ENCODE results near the gene ELP4. TPM values are rescaled to one million over a fixed set of nuclear protein-coding genes. Genes with fewer than 3 reads are reported as not detected.

ELP4 gene
- total and polyA plus RNA-seq, 2 experiments from 2014 or later, result 12.3 to 25.1 TPM

DNA sequence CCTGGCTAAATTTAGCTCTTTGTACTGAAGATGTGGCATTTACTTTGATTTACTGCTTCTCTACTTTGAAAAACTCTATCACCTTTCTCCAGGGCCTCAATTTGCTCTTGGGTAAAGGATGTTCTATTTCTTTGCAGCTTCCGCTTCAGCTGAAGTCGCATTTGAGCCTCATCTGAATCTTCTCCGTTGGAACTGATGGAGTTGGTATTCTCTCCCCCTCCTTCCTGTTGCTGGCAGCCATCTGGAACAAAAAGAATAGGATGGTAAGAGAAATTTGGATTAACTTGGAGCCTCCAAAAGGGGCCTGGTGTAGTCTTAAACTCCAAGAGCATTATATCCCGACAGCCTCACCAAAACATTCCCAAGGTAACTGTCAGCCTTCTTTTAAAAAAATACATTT is 285.0 kb downstream of the ELP4 start:
- no peaks in the 10 kb centered on the region for H3K36me3 ChIP-seq (replicated peaks; ENCODE audit: insufficient read depth, low read depth)
- H3K27me3 ChIP-seq, result peaks cover 83% of the 10 kb centered on the region
- no peak overlapping the region for H2AFZ ChIP-seq
- no peak overlapping the region for H3K27ac ChIP-seq
- no peaks in the 10 kb centered on the region for H3K79me2 ChIP-seq
- no peak overlapping the region for H3K4me2 ChIP-seq
- H3K4me1 ChIP-seq (ENCODE audit: insufficient read depth), result peaks cover 12% of the 10 kb centered on the region
- no peak for TF ChIP-seq EZH2phosphoT487 (IDR thresholded peaks at IDR 0.05; ENCODE audit: low read depth, severe bottlenecking, unreplicated experiment)
- TF ChIP-seq, protein P1, sequence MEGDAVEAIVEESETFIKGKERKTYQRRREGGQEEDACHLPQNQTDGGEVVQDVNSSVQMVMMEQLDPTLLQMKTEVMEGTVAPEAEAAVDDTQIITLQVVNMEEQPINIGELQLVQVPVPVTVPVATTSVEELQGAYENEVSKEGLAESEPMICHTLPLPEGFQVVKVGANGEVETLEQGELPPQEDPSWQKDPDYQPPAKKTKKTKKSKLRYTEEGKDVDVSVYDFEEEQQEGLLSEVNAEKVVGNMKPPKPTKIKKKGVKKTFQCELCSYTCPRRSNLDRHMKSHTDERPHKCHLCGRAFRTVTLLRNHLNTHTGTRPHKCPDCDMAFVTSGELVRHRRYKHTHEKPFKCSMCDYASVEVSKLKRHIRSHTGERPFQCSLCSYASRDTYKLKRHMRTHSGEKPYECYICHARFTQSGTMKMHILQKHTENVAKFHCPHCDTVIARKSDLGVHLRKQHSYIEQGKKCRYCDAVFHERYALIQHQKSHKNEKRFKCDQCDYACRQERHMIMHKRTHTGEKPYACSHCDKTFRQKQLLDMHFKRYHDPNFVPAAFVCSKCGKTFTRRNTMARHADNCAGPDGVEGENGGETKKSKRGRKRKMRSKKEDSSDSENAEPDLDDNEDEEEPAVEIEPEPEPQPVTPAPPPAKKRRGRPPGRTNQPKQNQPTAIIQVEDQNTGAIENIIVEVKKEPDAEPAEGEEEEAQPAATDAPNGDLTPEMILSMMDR (IDR thresholded peaks at IDR 0.05; ENCODE audit: poor library complexity), result no peak
- no peak for TF ChIP-seq EZH2 (IDR thresholded peaks at IDR 0.05; ENCODE audit: borderline replicate concordance)
- no peak for DNase-seq (ENCODE audit: low spot score)
- no peaks in the 10 kb centered on the region for H3K9me2 ChIP-seq (replicated peaks; ENCODE audit: insufficient read depth)
- no peak overlapping the region for H3K4me3 ChIP-seq
- H4K20me1 ChIP-seq (ENCODE audit: insufficient read depth, poor library complexity, severe bottlenecking), result no peaks in the 10 kb centered on the region
- WGBS (ENCODE audit: low lambda C conversion rate, missing lambda C conversion rate), result 73% methylated on average over 4 of the region's 4 CpGs
- H3K9me3 ChIP-seq (ENCODE audit: low read depth), result no peaks in the 10 kb centered on the region

DNA sequence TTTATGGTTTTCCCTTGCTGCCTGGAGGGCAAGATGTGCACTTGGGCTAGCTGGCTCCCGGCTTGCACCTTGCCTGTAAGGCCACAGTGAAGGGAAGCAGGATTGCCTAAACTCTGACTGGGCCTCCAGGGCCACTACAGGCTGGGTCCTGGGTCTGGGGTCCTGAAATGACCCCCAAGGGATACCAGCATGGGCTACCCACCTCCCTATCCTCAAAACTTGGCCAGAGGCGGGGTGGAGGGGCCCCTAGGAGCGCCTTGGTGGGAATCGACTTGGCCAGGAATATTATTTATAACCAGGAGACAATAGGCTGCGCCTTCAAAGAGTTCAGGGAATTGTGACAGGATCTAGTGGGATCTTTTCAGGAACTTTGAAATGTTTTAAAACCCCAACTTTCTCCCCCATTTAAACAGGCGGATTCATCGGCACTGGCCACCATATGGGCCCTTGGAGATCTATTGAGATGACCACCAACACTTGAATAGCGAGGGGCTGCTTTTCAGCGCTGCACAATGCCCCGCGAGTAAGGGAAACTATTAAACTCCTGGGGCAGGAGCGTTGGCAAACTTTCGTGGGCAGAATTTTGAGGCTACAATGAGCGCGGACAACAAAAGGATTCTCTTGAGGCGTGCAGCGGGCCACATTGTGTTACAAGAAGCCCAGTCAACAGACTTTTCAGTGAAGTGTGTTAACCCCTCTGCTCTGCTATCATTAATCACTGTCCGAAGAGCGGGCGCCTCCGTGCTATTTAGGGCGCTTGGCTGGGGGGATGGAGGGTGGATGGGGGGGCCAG is 286.3 kb downstream of the ELP4 start:
- Histone ChIP-seq H3K36me3 (replicated peaks; ENCODE audit: insufficient read depth, low read depth) (no peaks in the 10 kb centered on the region), H3K9me3 (ENCODE audit: low read depth) (no peaks in the 10 kb centered on the region), H2AFZ (no peak overlapping the region), H3K79me2 (no peaks in the 10 kb centered on the region), H4K20me1 (ENCODE audit: insufficient read depth, poor library complexity, severe bottlenecking) (no peaks in the 10 kb centered on the region), H3K4me2 (no peak overlapping the region), H3K9me2 (replicated peaks; ENCODE audit: insufficient read depth) (no peaks in the 10 kb centered on the region), H3K4me3 (no peak overlapping the region), H3K27ac (no peak overlapping the region), H3K4me1 (ENCODE audit: insufficient read depth) (peaks cover 12% of the 10 kb centered on the region), H3K27me3 (peaks cover 93% of the 10 kb centered on the region)
- no peak for DNase-seq (ENCODE audit: low spot score)
- no peak for TF ChIP-seq EZH2 (IDR thresholded peaks at IDR 0.05; ENCODE audit: borderline replicate concordance)
- TF ChIP-seq, protein P1 (IDR thresholded peaks at IDR 0.05; ENCODE audit: poor library complexity), result no peak
- WGBS (ENCODE audit: low lambda C conversion rate, missing lambda C conversion rate), result 46% methylated on average over 21 of the region's 22 CpGs

DNA sequence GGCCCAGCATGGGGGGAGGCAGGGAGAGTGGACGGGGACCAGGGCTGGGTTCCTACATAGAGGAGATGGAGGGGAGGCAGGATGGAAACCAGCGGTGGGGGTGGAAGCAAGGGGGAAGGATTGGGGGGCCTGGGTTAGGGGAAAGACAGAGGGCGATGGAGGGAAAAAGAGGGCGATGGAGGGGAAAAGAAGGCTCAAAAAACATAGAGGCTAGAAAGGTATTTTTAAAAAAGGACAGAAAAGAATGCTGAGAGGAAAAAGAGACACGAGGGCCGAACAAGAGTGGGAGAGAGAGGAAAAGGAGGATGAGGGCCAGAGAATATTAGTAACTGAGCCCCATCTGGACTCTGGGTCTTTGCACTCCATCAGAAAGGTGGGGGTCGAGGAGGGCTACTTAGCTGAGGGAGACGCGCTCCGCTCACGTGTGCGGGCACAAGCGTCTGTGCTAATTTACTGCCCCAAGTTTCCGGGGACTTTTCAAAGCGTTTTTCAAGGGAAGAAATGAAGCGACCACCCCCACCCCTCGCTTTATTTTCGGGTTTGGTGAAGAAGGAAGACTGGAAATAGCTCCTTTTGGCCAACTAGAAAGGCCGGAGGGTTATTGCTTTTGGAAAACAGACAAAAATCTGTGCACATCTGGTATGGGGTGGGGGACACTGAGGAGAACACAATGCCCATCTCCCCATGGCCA is 287.1 kb downstream of the ELP4 start:
- peaks cover 93% of the 10 kb centered on the region for H3K27me3 ChIP-seq
- H3K36me3 ChIP-seq (replicated peaks; ENCODE audit: insufficient read depth, low read depth), result no peaks in the 10 kb centered on the region
- TF ChIP-seq EZH2 (IDR thresholded peaks at IDR 0.05; ENCODE audit: borderline replicate concordance), result no peak
- TF ChIP-seq, protein P1 (IDR thresholded peaks at IDR 0.05; ENCODE audit: poor library complexity), result no peak
- TF ChIP-seq EZH2phosphoT487 (IDR thresholded peaks at IDR 0.05; ENCODE audit: low read depth, severe bottlenecking, unreplicated experiment), result peak; percentile 16
- H3K79me2 ChIP-seq, result no peaks in the 10 kb centered on the region
- WGBS (ENCODE audit: low lambda C conversion rate, missing lambda C conversion rate), result 37% methylated on average over 11 of the region's 19 CpGs
- no peaks in the 10 kb centered on the region for H3K9me2 ChIP-seq (replicated peaks; ENCODE audit: insufficient read depth)
- DNase-seq (ENCODE audit: low spot score), result no peak
- H3K4me2 ChIP-seq, result no peak overlapping the region
- no peak overlapping the region for H3K4me3 ChIP-seq
- peaks cover 12% of the 10 kb centered on the region for H3K4me1 ChIP-seq (ENCODE audit: insufficient read depth)
- no peak overlapping the region for H2AFZ ChIP-seq
- no peaks in the 10 kb centered on the region for H4K20me1 ChIP-seq (ENCODE audit: insufficient read depth, poor library complexity, severe bottlenecking)
- no peak overlapping the region for H3K27ac ChIP-seq
- no peaks in the 10 kb centered on the region for H3K9me3 ChIP-seq (ENCODE audit: low read depth)
